ENCODE measurements around the gene TSPEAR.
"Not testable (repeated sequence)": the region's sequence is repeated elsewhere in the genome, so short reads cannot be mapped to it uniquely, and the experiment has no call there.

The TSPEAR gene

DNA sequence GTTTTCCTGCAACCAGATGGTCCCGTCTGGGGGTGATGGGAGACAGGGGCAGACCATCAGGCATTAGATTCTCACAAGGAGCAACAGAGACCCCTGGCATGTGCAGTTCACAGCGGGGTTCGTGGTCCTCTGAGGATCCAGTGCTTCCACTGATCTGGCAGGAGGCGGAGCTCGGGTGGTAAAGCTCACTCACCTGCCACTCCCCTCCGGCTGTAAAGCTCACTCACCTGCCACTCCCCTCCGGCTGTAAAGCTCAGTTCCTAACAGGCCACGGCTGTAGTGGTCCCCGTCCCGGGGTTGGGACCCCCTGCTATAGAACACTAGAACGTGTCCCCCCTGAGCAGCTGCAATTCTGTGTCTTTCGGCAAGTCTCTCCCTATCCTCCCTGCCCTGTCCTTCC, 9.8 kb downstream of the TSPEAR start:
- no peak for DNase-seq

- DNase-seq: no peak
These were observed 10.4 kb downstream of the TSPEAR start for GRCh38 chr21:44701023-44701400.

DNA sequence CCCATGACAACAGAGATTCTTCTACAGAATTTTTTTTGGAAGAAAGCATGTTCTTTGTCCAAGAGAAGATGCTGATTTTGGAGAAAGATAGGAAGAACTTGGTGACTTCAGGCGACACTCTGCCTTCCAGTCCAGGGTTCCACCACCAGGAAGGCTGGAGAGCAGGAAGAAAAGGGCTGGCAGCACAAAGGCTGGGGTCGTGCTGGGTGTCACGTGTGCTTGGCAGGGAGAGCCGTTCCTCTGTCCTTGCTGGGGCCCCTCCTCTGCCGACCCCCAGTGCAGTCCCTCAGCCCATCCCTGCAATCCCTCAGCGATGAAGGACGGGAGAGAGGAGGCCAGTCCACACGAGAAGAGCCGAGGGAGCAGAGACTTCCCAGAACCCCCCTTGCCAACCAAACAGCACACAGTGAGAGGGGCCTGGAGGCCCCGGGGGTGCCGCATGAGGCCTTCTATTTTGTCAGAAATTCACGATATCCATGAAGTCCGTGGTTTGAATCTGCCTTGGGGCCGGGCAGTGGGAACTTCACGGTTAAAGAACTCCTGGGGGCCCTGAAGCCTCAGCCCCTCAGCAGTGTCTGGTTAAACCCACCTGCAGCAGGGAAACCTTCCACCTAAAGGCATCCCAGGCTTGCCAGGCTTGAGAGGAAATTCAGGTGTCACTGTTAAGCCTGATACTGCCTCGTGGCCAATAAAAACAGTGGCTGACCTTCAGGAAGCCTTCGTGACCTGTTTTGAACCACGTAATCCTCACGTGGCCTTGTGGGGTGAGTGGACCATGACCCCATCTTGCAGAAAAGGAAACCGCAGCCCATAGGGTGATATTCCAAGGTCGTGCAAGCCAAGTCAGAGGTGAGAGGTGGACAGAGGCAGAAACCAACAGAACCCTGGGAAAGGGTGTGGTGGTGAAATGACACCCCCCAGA, 11.0 kb downstream of the TSPEAR start:
- no peak for DNase-seq

DNA sequence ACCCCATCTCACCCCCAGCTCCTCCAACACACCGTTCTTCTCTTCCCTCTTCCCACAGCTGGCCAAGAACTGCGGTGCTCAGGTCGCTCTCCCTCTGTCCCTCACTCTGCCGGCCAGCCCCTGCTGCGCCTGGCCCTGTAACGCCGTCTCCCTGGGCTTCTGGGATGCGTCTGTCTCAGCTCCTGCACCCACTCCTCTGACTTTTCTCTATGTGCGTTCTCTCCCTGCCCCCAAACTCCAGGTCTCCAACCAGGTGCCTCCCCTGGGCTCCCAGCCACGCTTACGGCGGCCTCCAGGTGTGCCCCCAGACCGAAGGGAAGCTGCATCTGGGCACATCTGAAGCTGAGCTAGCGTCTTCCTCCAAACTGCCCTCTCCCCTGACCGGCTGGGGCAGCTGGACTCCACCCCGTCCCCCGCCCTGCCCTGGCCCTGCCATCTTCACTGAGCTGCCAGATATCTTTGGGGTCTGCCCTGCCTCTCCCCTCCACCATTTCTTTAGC, 11.8 kb downstream of the TSPEAR start:
- no peak for DNase-seq

GRCh38 chr21:44697811-44698734, 13.3 kb downstream of the TSPEAR start:
- no peak for DNase-seq

- not testable (repeated sequence) for DNase-seq
These were observed 14.1 kb downstream of the TSPEAR start, which contains the start of gene KRTAP10-12 for GRCh38 chr21:44697172-44697810. TSS of gene KRTAP10-12 (plus strand) at chr21:44697172. CDS start at chr21:44697202, 30 bp downstream.

DNA sequence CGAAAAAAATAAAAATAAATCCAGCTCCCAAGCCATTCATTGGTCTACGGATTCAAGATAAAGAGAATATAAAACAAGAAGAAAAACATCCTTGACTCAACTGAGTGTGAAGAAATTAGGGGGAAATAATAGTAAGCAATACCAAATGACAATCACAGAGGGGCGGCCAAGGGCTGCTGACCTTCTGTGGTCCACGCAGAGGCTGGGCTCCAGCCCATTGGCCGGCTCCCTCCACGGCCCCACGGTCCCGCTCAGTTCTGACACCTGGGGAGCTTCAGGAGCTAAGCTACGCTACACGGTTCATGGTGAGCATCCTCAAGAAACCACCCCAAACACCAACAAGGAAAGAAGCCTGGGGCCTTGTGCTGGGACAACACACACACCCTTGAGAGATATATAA, 14.8 kb downstream of the TSPEAR start:
- DNase-seq: no peak

GRCh38 chr21:44695641-44696040, 15.7 kb downstream of the TSPEAR start:
- DNase-seq: no peak

- no peak for DNase-seq
These were observed 16.2 kb downstream of the TSPEAR start for GRCh38 chr21:44695184-44695583.

GRCh38 chr21:44694776-44695175, 16.6 kb downstream of the TSPEAR start:
- DNase-seq: no peak

DNA sequence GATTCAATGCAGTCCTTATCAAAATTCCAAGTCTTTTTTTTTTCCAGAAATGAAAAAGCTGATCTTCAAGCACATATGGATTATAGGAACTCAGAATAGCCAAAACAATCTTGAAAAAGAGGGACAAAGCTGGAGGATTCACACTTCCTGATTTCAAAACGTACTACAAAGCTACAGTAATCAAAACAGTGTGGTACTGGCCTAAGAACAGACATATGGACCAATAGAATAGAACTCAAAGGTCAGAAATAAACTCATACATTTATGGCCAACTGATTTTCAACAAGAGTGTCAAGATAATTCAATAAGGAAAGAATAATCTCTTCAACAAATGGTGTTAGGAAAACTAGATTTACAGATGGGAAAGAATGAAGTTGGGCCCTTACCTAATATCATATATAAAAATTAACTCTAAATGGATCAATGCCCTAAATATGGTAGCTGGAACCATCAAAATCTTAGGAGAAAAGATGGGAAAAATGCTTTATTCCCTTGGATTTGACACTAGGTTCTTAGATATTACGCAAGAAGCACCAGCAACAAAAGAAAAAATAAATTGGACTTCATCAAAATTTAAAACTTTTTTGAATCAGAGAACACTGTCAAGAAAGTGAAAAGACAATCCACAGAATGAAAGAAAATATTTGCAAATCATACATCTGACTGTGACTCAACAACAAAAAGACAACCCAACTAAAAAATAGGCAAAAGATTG, 18.4 kb downstream of the TSPEAR start:
- no peak for DNase-seq

DNA sequence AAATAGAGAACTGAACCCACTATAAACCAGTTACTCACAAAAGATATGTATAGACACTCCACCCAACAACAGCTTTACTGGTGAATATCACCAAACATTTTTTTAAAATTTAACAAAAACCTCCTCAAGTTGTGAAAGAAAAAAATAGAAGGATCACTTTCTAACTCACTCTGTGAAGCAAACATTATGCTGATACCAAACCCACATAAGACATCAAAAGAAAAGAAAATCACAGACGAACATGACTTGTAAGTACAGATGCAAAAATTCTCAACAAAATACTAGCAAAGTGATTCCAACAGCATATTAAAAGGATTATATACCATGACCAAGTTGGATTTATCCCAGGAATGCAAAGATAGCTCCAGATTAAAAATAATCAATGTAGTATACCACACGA, 19.7 kb downstream of the TSPEAR start:
- DNase-seq: no peak

DNA sequence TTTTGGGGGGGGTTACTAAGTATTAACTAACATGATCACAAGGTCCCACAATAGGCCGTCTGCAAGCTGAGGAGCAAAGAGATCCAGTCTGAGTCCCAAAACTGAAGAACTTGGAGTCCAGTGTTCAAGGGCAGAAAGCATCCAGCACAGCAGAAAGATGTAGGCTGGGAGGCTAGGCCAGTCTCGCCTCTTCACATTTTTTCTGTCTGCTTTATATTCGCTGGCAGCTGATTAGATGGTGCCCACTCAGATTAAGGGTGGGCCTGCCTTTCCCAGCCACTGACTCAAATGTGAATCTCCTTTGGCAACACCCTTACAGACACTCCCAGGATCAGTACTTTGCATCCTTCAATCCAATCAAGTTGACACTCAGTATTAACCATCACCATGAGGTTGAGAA, 21.6 kb downstream of the TSPEAR start:
- not testable (repeated sequence) for DNase-seq

DNA sequence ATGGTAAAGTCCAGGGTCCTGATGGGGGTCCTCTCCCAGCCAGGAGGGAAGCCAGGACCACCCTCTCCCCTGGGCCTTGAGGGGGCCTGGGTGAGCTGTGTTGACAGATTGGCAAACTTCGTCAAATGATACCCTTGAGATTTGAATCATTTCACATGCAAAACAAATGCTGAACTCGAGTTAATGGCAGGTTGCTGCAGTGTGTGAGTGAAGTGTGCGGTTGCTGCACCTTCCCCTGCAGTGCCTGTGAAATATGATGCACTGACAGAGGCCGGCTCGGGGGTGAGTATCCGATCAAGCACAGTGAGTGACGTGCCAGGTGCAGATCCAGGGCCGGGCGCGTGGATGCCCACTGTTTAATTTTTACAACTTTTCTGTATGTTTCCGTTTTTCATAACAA, 23.7 kb downstream of the TSPEAR start:
- DNase-seq: no peak

GRCh38 chr21:44686843-44687561, 24.4 kb downstream of the TSPEAR start:
- no peak for DNase-seq

- no peak for DNase-seq
These were observed 25.2 kb downstream of the TSPEAR start for GRCh38 chr21:44686000-44686781.

GRCh38 chr21:44685050-44685449, 26.3 kb downstream of the TSPEAR start:
- not testable (repeated sequence) for DNase-seq

GRCh38 chr21:44684483-44684882, 26.9 kb downstream of the TSPEAR start:
- no peak for DNase-seq

DNA sequence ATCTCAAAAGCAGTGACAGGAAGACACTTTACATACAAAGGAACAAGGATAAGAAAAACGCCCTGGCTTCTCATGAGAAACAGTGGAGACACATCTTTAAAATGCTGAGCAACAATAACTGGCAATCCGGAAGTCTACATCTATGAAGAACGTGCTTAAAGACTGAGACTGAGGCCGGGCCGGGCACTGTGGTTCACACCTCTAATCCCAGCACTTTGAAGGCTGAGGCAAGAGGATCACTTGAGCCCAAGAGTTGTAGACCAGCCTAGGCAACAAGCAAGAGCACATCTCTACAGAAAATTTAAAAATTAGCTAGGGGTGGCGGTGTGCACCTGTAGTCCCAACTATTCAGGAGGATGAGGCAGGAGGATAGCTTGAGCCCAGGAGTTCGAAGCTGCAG, 27.3 kb downstream of the TSPEAR start:
- DNase-seq: no peak

- DNase-seq: no peak
These were observed 28.7 kb downstream of the TSPEAR start for GRCh38 chr21:44682580-44683151.

All from inflammatory macrophage (primary cell).